Endothelial cell (in vitro differentiated cells): Measurements from ENCODE around the gene ZSCAN29. TPM values are rescaled to one million over a fixed set of nuclear protein-coding genes. Genes with fewer than 3 reads are reported as not detected.

Experiments used
- DNase-seq: peaks from one replicate; pipeline ENCODE4 v3.0.0; 2021; ENCODE audit warnings: low spot score
- H3K27ac Mint-ChIP-seq: one replicate; pipeline ENCODE4 v1.8.0; 2021; ENCODE audit warnings: mixed read lengths, inconsistent platforms; ENCODE audit not compliant: unreplicated experiment
- H3K27me3 Mint-ChIP-seq: one replicate; pipeline ENCODE4 v1.8.0; 2021; ENCODE audit warnings: mild to moderate bottlenecking, moderate library complexity, mixed read lengths, inconsistent platforms; ENCODE audit not compliant: unreplicated experiment
- H3K36me3 Mint-ChIP-seq: one replicate; pipeline ENCODE4 v1.8.0; 2021; ENCODE audit warnings: mild to moderate bottlenecking, low read depth, mixed read lengths, inconsistent platforms; ENCODE audit not compliant: unreplicated experiment
- H3K4me1 Mint-ChIP-seq: one replicate; pipeline ENCODE4 v1.8.0; 2021; ENCODE audit warnings: mild to moderate bottlenecking, mixed read lengths, inconsistent platforms; ENCODE audit not compliant: unreplicated experiment
- H3K4me3 Mint-ChIP-seq: one replicate; pipeline ENCODE4 v1.8.0; 2021; ENCODE audit warnings: mild to moderate bottlenecking, mixed read lengths, inconsistent platforms; ENCODE audit not compliant: unreplicated experiment
- H3K9me3 Mint-ChIP-seq: one replicate; pipeline ENCODE4 v1.8.0; 2021; ENCODE audit warnings: mixed read lengths, inconsistent platforms; ENCODE audit not compliant: unreplicated experiment
- CTCF ChIP-seq: fragments of 200-600 bp; sonication (generic); IDR thresholded peaks from one replicate; pipeline ENCODE4 v1.5.0; 2021; ENCODE audit warnings: antibody characterized with exemption; ENCODE audit not compliant: unreplicated experiment
- total RNA-seq: library from RNA; stranded (reverse); fragmentation: NEBNext Ultra II Directional; extraction: Animal tissue kit (Norgen Biotek cat#: 25700); gene quantifications from one replicate; pipeline ENCODE4 v1.2.1, GENCODE V29; 2021; ENCODE audit not compliant: unreplicated experiment

ZSCAN29 gene
- total RNA-seq, 1 donor from 2014 or later = 45.5 TPM

GRCh38 chr15:43317566-43318184 is 53.2 kb downstream of the ZSCAN29 start:
- Mint-ChIP-seq H3K9me3 (no peaks in the 10 kb centered on the region), H3K4me3 (no peak overlapping the region), H3K4me1 (peaks cover 32% of the 10 kb centered on the region), H3K27ac (no peak overlapping the region), H3K36me3 (no peaks in the 10 kb centered on the region), H3K27me3 (peaks cover 4% of the 10 kb centered on the region)
- no peak for TF ChIP-seq CTCF
- DNase-seq = no peak

- no peak for DNase-seq
- Mint-ChIP-seq H3K9me3 (no peaks in the 10 kb centered on the region), H3K4me1 (peaks cover 34% of the 10 kb centered on the region), H3K27me3 (peaks cover 4% of the 10 kb centered on the region), H3K27ac (peak overlapping the region; percentile 64), H3K4me3 (no peak overlapping the region), H3K36me3 (no peaks in the 10 kb centered on the region)
- no peak for TF ChIP-seq CTCF
Measured at GRCh38 chr15:43316971-43317346, 53.9 kb downstream of the ZSCAN29 start.

- Mint-ChIP-seq H3K27ac (peak overlapping the region; percentile 64), H3K27me3 (peaks cover 4% of the 10 kb centered on the region)
Measured at GRCh38 chr15:43316016-43316970, 54.5 kb downstream of the ZSCAN29 start.

GRCh38 chr15:43314171-43314570 is 56.7 kb downstream of the ZSCAN29 start:
- no peaks in the 10 kb centered on the region for H3K36me3 Mint-ChIP-seq
- no peaks in the 10 kb centered on the region for H3K9me3 Mint-ChIP-seq
- no peak overlapping the region for H3K27ac Mint-ChIP-seq
- H3K4me1 Mint-ChIP-seq = peaks cover 36% of the 10 kb centered on the region
- DNase-seq = no peak
- no peak for TF ChIP-seq CTCF
- H3K27me3 Mint-ChIP-seq = peaks cover 4% of the 10 kb centered on the region
- no peak overlapping the region for H3K4me3 Mint-ChIP-seq

More at GRCh38 chr15:43316016-43316970, 54.5 kb downstream of the ZSCAN29 start:
- no peak overlapping the region for H3K4me3 Mint-ChIP-seq
- H3K9me3 Mint-ChIP-seq = no peaks in the 10 kb centered on the region
- TF ChIP-seq CTCF = no peak
- no peaks in the 10 kb centered on the region for H3K36me3 Mint-ChIP-seq
- peaks cover 34% of the 10 kb centered on the region for H3K4me1 Mint-ChIP-seq
- DNase-seq = no peak

- Mint-ChIP-seq H3K4me1 (peaks cover 34% of the 10 kb centered on the region), H3K9me3 (no peaks in the 10 kb centered on the region), H3K27ac (no peak overlapping the region), H3K4me3 (no peak overlapping the region), H3K27me3 (peaks cover 4% of the 10 kb centered on the region), H3K36me3 (no peaks in the 10 kb centered on the region)
- TF ChIP-seq CTCF = no peak
- no peak for DNase-seq
Measured at GRCh38 chr15:43312378-43312777, 58.5 kb downstream of the ZSCAN29 start.
